IMR-90 (cell line): Measurements from ENCODE around the gene EXOC3L2. TPM values are rescaled to one million over a fixed set of nuclear protein-coding genes. Genes with fewer than 3 reads are reported as not detected.

Experiments
- ATAC-seq: fragments of 200-7000 bp; cut with Tn5 transposase; 2 replicates; pipeline ENCODE4 v1.9.1; 2020; ENCODE audit warnings: low read depth, mild to moderate bottlenecking, moderate library complexity
- BruUV-seq: library from RNA; stranded (reverse); fragments of 400-500 nt; replicated peaks from 2 replicates; lab custom pipeline; 2021; lab: Mats Ljungman, UMichigan
- CTCF ChIA-PET: fragments of 300-600 bp; formaldehyde crosslinking; extraction: SDS; loops from one replicate; lab custom pipeline; 2021; ENCODE audit warnings: antibody characterized with exemption; lab: Yijun Ruan, JAX
- POLR2A ChIA-PET: fragments of 300-600 bp; sonication (Branson Sonifier 250); formaldehyde crosslinking; loops from one replicate; lab custom pipeline; 2022; ENCODE audit warnings: antibody characterized with exemption; ENCODE audit not compliant: unreplicated experiment; lab: Charles Lee
- DNase-seq: peaks from one replicate; pipeline ENCODE4 v3.0.0; 2013
- H2AFZ ChIP-seq: replicated peaks from 2 replicates; pipeline ENCODE3; 2013; ENCODE audit warnings: low read length, mild to moderate bottlenecking; ENCODE audit not compliant: poor library complexity
- H2AK5ac ChIP-seq: 2 replicates; pipeline ENCODE4 v1.6.1; 2013; ENCODE audit warnings: low read depth, low read length, inconsistent platforms
- H2AK9ac ChIP-seq: replicated peaks from 2 replicates; pipeline ENCODE3; 2013; ENCODE audit warnings: mild to moderate bottlenecking, low read depth, low read length, moderate library complexity; ENCODE audit not compliant: poor library complexity
- H2BK120ac ChIP-seq: 2 replicates; pipeline ENCODE4 v1.6.1; 2013; ENCODE audit warnings: low read depth, low read length, inconsistent platforms
- H2BK15ac ChIP-seq: 3 replicates; pipeline ENCODE4 v1.6.1; 2013; ENCODE audit warnings: low read depth, low read length, inconsistent platforms
- H2BK20ac ChIP-seq: 2 replicates; pipeline ENCODE4 v1.6.1; 2013; ENCODE audit warnings: low read depth, mild to moderate bottlenecking, inconsistent platforms, low read length, moderate library complexity
- H2BK5ac ChIP-seq: 2 replicates; pipeline ENCODE4 v1.6.1; 2013; ENCODE audit warnings: mild to moderate bottlenecking, low read depth, low read length, inconsistent platforms; ENCODE audit not compliant: poor library complexity, severe bottlenecking
- H3K14ac ChIP-seq: replicated peaks from 2 replicates; pipeline ENCODE4 v1.6.1; 2013; ENCODE audit warnings: low read depth, low read length, inconsistent platforms
- H3K18ac ChIP-seq: 2 replicates; pipeline ENCODE4 v1.6.1; 2013; ENCODE audit warnings: low read depth, low read length, control low read depth
- H3K23ac ChIP-seq: 2 replicates; pipeline ENCODE4 v1.6.1; 2013; ENCODE audit warnings: low read depth, low read length, inconsistent platforms
- H3K27ac ChIP-seq: 2 replicates; pipeline ENCODE4 v1.5.1; 2013; ENCODE audit warnings: mild to moderate bottlenecking, control low read depth, low read length; ENCODE audit not compliant: insufficient read depth
- H3K27me3 ChIP-seq: 2 replicates; pipeline ENCODE4 v1.6.1; 2013; ENCODE audit warnings: low read length; ENCODE audit not compliant: control insufficient read depth, insufficient read depth
- H3K36me3 ChIP-seq: 2 replicates; pipeline ENCODE4 v1.6.1; 2013; ENCODE audit warnings: low read length, mixed read lengths; ENCODE audit not compliant: control insufficient read depth, insufficient read depth
- H3K4ac ChIP-seq: 2 replicates; pipeline ENCODE4 v1.6.1; 2013; ENCODE audit warnings: low read depth, low read length, inconsistent platforms
- H3K4me1 ChIP-seq: 2 replicates; pipeline ENCODE4 v1.6.1; 2013; ENCODE audit warnings: low read length, mixed read lengths; ENCODE audit not compliant: control insufficient read depth, insufficient read depth
- H3K4me2 ChIP-seq: 2 replicates; pipeline ENCODE4 v1.6.1; 2013; ENCODE audit warnings: low read depth, mild to moderate bottlenecking, control low read depth, low read length, moderate library complexity
- H3K4me3 ChIP-seq: 2 replicates; pipeline ENCODE4 v1.5.1; 2013; ENCODE audit warnings: low read depth, mild to moderate bottlenecking, control low read depth, low read length, moderate library complexity; ENCODE audit not compliant: insufficient read depth
- H3K56ac ChIP-seq: 2 replicates; pipeline ENCODE4 v1.6.1; 2013; ENCODE audit warnings: low read length, inconsistent platforms; ENCODE audit not compliant: insufficient read depth; ENCODE audit errors: extremely low read depth
- H3K79me1 ChIP-seq, 2 experiments: 2 replicates each; pipeline ENCODE4 v1.6.1; 2013; ENCODE audit warnings: low read length in 2 of 2, inconsistent platforms in 1 of 2, low read depth in 1 of 2
- H3K9ac ChIP-seq: 2 replicates; pipeline ENCODE4 v1.6.1; 2013; ENCODE audit warnings: low read depth, low read length, control low read depth
- H3K9me1 ChIP-seq: 2 replicates; pipeline ENCODE4 v1.6.1; 2013; ENCODE audit warnings: low read length, inconsistent platforms; ENCODE audit not compliant: insufficient read depth
- H3K9me3 ChIP-seq: 2 replicates; pipeline ENCODE4 v1.6.1; 2013; ENCODE audit warnings: low read length; ENCODE audit not compliant: control insufficient read depth, insufficient read depth
- H4K20me1 ChIP-seq: 2 replicates; pipeline ENCODE4 v1.6.1; 2013; ENCODE audit warnings: low read length, inconsistent platforms; ENCODE audit not compliant: insufficient read depth
- H4K5ac ChIP-seq: 2 replicates; pipeline ENCODE4 v1.6.1; 2013; ENCODE audit warnings: mild to moderate bottlenecking, low read depth, low read length, control low read depth
- H4K8ac ChIP-seq, 2 experiments: 2 replicates each; pipeline ENCODE4 v1.6.1; 2013; ENCODE audit warnings: low read depth in 2 of 2, low read length in 2 of 2, control low read depth in 1 of 2, inconsistent platforms in 1 of 2
- H4K91ac ChIP-seq: 2 replicates; pipeline ENCODE4 v1.6.1; 2013; ENCODE audit warnings: low read depth, low read length, inconsistent platforms; ENCODE audit not compliant: insufficient read depth
- BHLHE40 ChIP-seq: fragments of 150-350 bp; IDR thresholded peaks from 2 replicates; pipeline ENCODE4 v1.6.1; 2016; ENCODE audit warnings: mild to moderate bottlenecking, low read depth, low read length
- CEBPB ChIP-seq: IDR thresholded peaks from 2 replicates; pipeline ENCODE4 v1.6.1; 2012; ENCODE audit warnings: low read depth, low read length, improper control_type of control experiment
- CHD1 ChIP-seq: IDR thresholded peaks from 2 replicates; pipeline ENCODE4 v1.6.1; 2012; ENCODE audit warnings: low read depth, low read length, improper control_type of control experiment
- MAFK ChIP-seq: IDR thresholded peaks from 2 replicates; pipeline ENCODE4 v1.6.1; 2012; ENCODE audit warnings: low read depth, low read length, improper control_type of control experiment
- MAZ ChIP-seq: IDR thresholded peaks from 2 replicates; pipeline ENCODE4 v1.6.1; 2012; ENCODE audit warnings: low read depth, mild to moderate bottlenecking, low read length, improper control_type of control experiment, moderate library complexity, borderline replicate concordance
- MXI1 ChIP-seq: IDR thresholded peaks from 2 replicates; pipeline ENCODE4 v1.6.1; 2012; ENCODE audit warnings: low read depth, mild to moderate bottlenecking, low read length, moderate library complexity, borderline replicate concordance
- POLR2A ChIP-seq: IDR thresholded peaks from 2 replicates; pipeline ENCODE4 v1.6.1; 2012; ENCODE audit warnings: mild to moderate bottlenecking, low read depth, low read length
- RAD21 ChIP-seq: IDR thresholded peaks from 2 replicates; pipeline ENCODE4 v1.6.1; 2012; ENCODE audit warnings: low read length, improper control_type of control experiment
- RCOR1 ChIP-seq: IDR thresholded peaks from 2 replicates; pipeline ENCODE4 v1.6.1; 2012; ENCODE audit warnings: mild to moderate bottlenecking, low read length, improper control_type of control experiment; ENCODE audit not compliant: insufficient replicate concordance
- RFX5 ChIP-seq: IDR thresholded peaks from 2 replicates; pipeline ENCODE4 v1.8.0; 2012; ENCODE audit warnings: low read depth, mild to moderate bottlenecking, low read length, moderate library complexity
- WGBS, 2 experiments: methylation state at CpG; one replicate each; pipeline versions ENCODE4 v1.1.5 to v1.1.7; 2013; ENCODE audit warnings: missing lambda C conversion rate in 2 of 2; ENCODE audit not compliant: insufficient read length in 1 of 2; ENCODE audit errors: extremely low coverage in 2 of 2; 5-methylcytosine and 5-hydroxymethylcytosine counted together
- dilution Hi-C: fragments of 300-500 bp; cut with HindIII; formaldehyde crosslinking; loops from one replicate; pipeline ENCODE4 v1.14.3; 2018; ENCODE audit warnings: low sequenced_read_pairs; ENCODE audit not compliant: unreplicated experiment
- in situ Hi-C: fragments of 300-500 bp; cut with MboI; formaldehyde crosslinking; loops from 3 replicates; pipeline ENCODE4 v1.14.3; 2019; ENCODE audit warnings: low sequenced_read_pairs, inconsistent platforms, mixed read lengths
- intact Hi-C: fragments of 100-400 bp; cut with micrococcal nuclease; formaldehyde crosslinking; loops from 2 replicates; pipeline ENCODE4 v1.10.0; 2022
- polyA plus RNA-seq, 3 experiments: library from polyadenylated mRNA; depleted of rRNA; stranded (reverse); fragments of >200 nt; gene quantifications; 2 replicates each; pipeline ENCODE4 v1.2.3, GENCODE V29; 2012; ENCODE audit warnings: low replicate concordance in 1 of 3
- total RNA-seq: library from RNA; depleted of rRNA; stranded (reverse); fragments of >200 nt; gene quantifications from 2 replicates; pipeline ENCODE4 v1.2.3, GENCODE V29; 2012
- TF ChIP-seq, protein P1 (sequence below): fragments of 150-350 bp; IDR thresholded peaks from 2 replicates; pipeline ENCODE4 v1.6.1; 2016; ENCODE audit warnings: low read depth, mild to moderate bottlenecking, low read length, moderate library complexity, borderline replicate concordance
- TF ChIP-seq, protein P2 (sequence below): conservative IDR thresholded peaks from 2 replicates; pipeline ENCODE4 v1.5.1; 2012; ENCODE audit warnings: mild to moderate bottlenecking, low read depth, low read length, improper control_type of control experiment
- TF ChIP-seq, protein P3 (sequence below): fragments of 150-350 bp; IDR thresholded peaks from 2 replicates; pipeline ENCODE4 v1.6.1; 2017; ENCODE audit warnings: mild to moderate bottlenecking, antibody characterized with exemption, low read length, low read depth

The EXOC3L2 gene
- total and polyA plus RNA-seq, 2 of the 4 experiments (the other 2 are of a cell fraction): 0.03 TPM; not detected in 1

DNA sequence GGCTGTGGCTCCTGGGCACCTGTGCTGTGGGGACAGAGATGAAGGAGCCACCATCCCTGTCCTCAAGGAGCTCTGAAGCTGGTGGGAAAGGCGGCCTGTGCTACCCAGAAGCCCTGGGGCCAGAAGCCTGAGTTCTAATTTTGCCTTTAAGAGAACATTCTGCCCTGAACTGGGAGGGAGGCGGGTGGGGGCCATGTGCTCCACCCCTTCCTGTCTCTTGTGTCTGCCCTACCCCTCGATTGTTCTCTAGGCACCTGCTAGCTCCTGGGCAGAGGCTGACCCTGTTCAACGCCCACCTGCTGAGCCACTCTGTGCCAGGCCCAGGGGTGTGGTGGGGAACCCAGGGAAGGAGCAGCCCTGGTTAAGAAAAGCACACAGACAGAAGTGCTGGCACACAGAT is 73.0 kb downstream of the EXOC3L2 start:
- dilution Hi-C loops (no loop called here), in situ Hi-C loops (no loop called here), intact Hi-C loops (no loop called here)
- 0 out of 2 replicates have a peak, but pooled peaks cover 3% of the 10 kb centered on the region for H3K9me1 ChIP-seq
- H3K4me3 ChIP-seq: no peak overlapping the region
- no peaks in the 10 kb centered on the region for H4K20me1 ChIP-seq
- no peak overlapping the region for H4K8ac ChIP-seq
- no peak for DNase-seq
- H3K27ac ChIP-seq: no peak overlapping the region
- no peak overlapping the region for H2AK5ac ChIP-seq
- no peaks in the 10 kb centered on the region for H3K36me3 ChIP-seq
- H3K9me3 ChIP-seq: no peaks in the 10 kb centered on the region
- no peak overlapping the region for H3K14ac ChIP-seq
- no peak overlapping the region for H3K18ac ChIP-seq
- H3K27me3 ChIP-seq: peaks cover 2% of the 10 kb centered on the region; the same call in 1 of the 2 replicates
- peaks cover 2% of the 10 kb centered on the region for H3K4me1 ChIP-seq
- ChIA-PET CTCF (no interaction called here), POLR2A (no interaction called here)
- TF ChIP-seq POLR2A (no peak), RFX5 (no peak), MXI1 (no peak), MAFK (no peak), CHD1 (no peak), RAD21 (no peak), RCOR1 (no peak), MAZ (no peak), BHLHE40 (no peak), CEBPB (no peak)
- TF ChIP-seq, protein P1, sequence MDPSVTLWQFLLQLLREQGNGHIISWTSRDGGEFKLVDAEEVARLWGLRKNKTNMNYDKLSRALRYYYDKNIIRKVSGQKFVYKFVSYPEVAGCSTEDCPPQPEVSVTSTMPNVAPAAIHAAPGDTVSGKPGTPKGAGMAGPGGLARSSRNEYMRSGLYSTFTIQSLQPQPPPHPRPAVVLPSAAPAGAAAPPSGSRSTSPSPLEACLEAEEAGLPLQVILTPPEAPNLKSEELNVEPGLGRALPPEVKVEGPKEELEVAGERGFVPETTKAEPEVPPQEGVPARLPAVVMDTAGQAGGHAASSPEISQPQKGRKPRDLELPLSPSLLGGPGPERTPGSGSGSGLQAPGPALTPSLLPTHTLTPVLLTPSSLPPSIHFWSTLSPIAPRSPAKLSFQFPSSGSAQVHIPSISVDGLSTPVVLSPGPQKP: no peak
- TF ChIP-seq, protein P2, sequence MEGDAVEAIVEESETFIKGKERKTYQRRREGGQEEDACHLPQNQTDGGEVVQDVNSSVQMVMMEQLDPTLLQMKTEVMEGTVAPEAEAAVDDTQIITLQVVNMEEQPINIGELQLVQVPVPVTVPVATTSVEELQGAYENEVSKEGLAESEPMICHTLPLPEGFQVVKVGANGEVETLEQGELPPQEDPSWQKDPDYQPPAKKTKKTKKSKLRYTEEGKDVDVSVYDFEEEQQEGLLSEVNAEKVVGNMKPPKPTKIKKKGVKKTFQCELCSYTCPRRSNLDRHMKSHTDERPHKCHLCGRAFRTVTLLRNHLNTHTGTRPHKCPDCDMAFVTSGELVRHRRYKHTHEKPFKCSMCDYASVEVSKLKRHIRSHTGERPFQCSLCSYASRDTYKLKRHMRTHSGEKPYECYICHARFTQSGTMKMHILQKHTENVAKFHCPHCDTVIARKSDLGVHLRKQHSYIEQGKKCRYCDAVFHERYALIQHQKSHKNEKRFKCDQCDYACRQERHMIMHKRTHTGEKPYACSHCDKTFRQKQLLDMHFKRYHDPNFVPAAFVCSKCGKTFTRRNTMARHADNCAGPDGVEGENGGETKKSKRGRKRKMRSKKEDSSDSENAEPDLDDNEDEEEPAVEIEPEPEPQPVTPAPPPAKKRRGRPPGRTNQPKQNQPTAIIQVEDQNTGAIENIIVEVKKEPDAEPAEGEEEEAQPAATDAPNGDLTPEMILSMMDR: no peak
- TF ChIP-seq, protein P3, sequence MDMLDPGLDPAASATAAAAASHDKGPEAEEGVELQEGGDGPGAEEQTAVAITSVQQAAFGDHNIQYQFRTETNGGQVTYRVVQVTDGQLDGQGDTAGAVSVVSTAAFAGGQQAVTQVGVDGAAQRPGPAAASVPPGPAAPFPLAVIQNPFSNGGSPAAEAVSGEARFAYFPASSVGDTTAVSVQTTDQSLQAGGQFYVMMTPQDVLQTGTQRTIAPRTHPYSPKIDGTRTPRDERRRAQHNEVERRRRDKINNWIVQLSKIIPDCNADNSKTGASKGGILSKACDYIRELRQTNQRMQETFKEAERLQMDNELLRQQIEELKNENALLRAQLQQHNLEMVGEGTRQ: no peak
- no peak overlapping the region for H2BK5ac ChIP-seq
- peaks cover 0 to 3% of the 10 kb centered on the region in 2 experiments; a peak in 1 of 4 replicates for H3K79me1 ChIP-seq
- H2BK120ac ChIP-seq: no peak overlapping the region
- no CpG with 5 or more reads among the region's 4 CpGs for WGBS, 2 experiments
- H3K4me2 ChIP-seq: no peak overlapping the region
- H2BK20ac ChIP-seq: no peak overlapping the region
- BruUV-seq: no TSS peak
- H4K5ac ChIP-seq: no peak overlapping the region
- no peak overlapping the region for H2AFZ ChIP-seq
- no peak overlapping the region for H2AK9ac ChIP-seq
- no peak overlapping the region for H2BK15ac ChIP-seq
- H3K4ac ChIP-seq: no peak overlapping the region
- no peak overlapping the region for H3K23ac ChIP-seq
- H3K9ac ChIP-seq: no peak overlapping the region
- H4K91ac ChIP-seq: no peak overlapping the region
- H3K56ac ChIP-seq: no peak overlapping the region
- ATAC-seq: no peak
